ENCODE results near the gene LYZL4.

The LYZL4 gene

DNA sequence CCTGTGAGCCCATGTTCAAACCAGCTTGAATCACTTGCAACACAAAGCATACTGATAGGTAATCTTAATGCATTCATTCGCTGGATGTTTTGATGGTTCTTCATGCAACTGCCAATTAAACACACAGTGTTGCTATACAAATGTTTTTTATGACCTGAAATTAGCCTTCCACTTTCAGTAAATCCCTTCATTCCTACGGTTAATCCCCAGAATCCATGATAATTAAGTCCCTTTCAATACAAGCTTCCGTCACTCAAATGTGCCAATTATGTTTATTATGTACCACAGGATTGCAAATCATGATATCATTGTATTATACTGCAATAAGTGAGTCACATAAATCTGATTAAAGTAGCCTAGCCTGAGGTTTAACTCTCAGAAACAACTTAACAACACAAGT lies 14.5 kb upstream of the LYZL4 start:
- no peaks in the 10 kb centered on the region for H3K27me3 ChIP-seq (ENCODE audit: low read length)
- no peak overlapping the region for H2AFZ ChIP-seq (ENCODE audit: low read depth, low read length, severe bottlenecking)
- no peak overlapping the region for H3K4me2 ChIP-seq (ENCODE audit: low read depth, low read length, poor library complexity, severe bottlenecking)
- no peaks in the 10 kb centered on the region for H4K20me1 ChIP-seq (ENCODE audit: low read depth, low read length)
- no peaks in the 10 kb centered on the region for H3K9me3 ChIP-seq (ENCODE audit: insufficient read depth, low read length)
- no peak for TF ChIP-seq EZH2phosphoT487 (conservative IDR thresholded peaks at IDR 0.05; ENCODE audit: low read length)
- TF ChIP-seq, protein P1, sequence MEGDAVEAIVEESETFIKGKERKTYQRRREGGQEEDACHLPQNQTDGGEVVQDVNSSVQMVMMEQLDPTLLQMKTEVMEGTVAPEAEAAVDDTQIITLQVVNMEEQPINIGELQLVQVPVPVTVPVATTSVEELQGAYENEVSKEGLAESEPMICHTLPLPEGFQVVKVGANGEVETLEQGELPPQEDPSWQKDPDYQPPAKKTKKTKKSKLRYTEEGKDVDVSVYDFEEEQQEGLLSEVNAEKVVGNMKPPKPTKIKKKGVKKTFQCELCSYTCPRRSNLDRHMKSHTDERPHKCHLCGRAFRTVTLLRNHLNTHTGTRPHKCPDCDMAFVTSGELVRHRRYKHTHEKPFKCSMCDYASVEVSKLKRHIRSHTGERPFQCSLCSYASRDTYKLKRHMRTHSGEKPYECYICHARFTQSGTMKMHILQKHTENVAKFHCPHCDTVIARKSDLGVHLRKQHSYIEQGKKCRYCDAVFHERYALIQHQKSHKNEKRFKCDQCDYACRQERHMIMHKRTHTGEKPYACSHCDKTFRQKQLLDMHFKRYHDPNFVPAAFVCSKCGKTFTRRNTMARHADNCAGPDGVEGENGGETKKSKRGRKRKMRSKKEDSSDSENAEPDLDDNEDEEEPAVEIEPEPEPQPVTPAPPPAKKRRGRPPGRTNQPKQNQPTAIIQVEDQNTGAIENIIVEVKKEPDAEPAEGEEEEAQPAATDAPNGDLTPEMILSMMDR (IDR thresholded peaks at IDR 0.05; ENCODE audit: insufficient read depth, low read length, poor library complexity, severe bottlenecking) = no peak
- H3K79me2 ChIP-seq (ENCODE audit: insufficient read depth, low read length) = no peaks in the 10 kb centered on the region
- H3K9me2 ChIP-seq (replicated peaks; ENCODE audit: insufficient read depth, low read length) = no peaks in the 10 kb centered on the region
- H3K9ac ChIP-seq (ENCODE audit: low read length) = no peak overlapping the region
- H3K27ac ChIP-seq (ENCODE audit: low read depth, low read length) = no peak overlapping the region
- no peaks in the 10 kb centered on the region for H3F3A ChIP-seq (ENCODE audit: insufficient read depth)
- no peak overlapping the region for H3K4me3 ChIP-seq (ENCODE audit: insufficient read depth, low read length, poor library complexity, severe bottlenecking)
- no peaks in the 10 kb centered on the region for H3K36me3 ChIP-seq (ENCODE audit: low read length)

DNA sequence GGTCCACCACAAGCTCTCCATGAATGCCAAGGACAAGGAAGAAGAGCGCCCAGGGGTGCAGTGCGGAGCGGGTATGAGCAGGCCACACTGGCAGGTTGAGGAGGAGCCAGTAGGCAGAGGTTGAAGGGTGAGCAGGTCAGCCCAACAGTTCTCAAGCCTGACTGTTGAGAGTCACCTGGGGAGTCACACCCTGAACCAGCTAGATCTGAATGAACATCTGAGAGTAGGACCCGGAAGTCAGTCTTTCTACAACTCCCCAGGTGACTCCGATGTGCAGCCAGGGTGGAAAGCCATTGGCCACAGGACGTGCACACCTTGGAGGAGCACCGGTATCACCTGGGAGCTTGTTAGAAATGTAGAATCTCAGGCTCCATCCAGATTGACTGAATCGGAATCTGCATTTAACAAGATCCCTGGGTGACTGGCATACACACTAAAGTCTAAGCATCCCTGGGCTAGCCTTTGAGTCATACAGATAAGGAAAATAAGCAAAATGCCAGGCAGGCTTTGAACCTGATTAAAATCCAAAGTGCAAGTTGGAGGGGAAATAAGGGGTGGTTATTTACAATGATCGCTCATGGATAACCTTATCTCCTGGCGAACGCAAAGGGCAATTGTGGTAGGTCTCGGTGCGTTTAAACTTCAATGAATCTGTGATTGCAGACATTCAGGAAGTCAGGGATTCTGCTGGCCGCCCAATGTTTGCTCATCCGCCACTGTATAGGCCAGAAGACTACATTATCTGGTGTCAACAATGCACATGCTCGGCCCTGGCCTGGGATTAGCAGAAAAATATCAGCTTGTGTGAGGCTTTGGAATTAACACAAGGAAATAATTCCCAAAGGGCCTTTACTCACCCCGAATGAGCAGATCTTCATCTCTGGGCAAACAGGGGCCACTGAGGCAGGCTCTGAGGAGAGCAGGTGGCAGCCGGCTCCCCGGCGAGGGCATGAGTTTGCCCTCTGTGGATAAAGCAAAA lies 11.7 kb upstream of the LYZL4 start:
- Histone ChIP-seq H3F3A (ENCODE audit: insufficient read depth) (no peaks in the 10 kb centered on the region), H3K27me3 (ENCODE audit: low read length) (no peaks in the 10 kb centered on the region), H3K9ac (ENCODE audit: low read length) (no peak overlapping the region), H2AFZ (ENCODE audit: low read depth, low read length, severe bottlenecking) (no peak overlapping the region), H3K79me2 (ENCODE audit: insufficient read depth, low read length) (no peaks in the 10 kb centered on the region), H3K4me3 (ENCODE audit: insufficient read depth, low read length, poor library complexity, severe bottlenecking) (no peak overlapping the region), H3K27ac (ENCODE audit: low read depth, low read length) (no peak overlapping the region), H4K20me1 (ENCODE audit: low read depth, low read length) (no peaks in the 10 kb centered on the region), H3K4me2 (ENCODE audit: low read depth, low read length, poor library complexity, severe bottlenecking) (no peak overlapping the region), H3K9me2 (replicated peaks; ENCODE audit: insufficient read depth, low read length) (no peaks in the 10 kb centered on the region), H3K36me3 (ENCODE audit: low read length) (no peaks in the 10 kb centered on the region), H3K9me3 (ENCODE audit: insufficient read depth, low read length) (no peaks in the 10 kb centered on the region)
- no peak for TF ChIP-seq EZH2phosphoT487 (conservative IDR thresholded peaks at IDR 0.05; ENCODE audit: low read length)
- TF ChIP-seq, protein P1 (IDR thresholded peaks at IDR 0.05; ENCODE audit: insufficient read depth, low read length, poor library complexity, severe bottlenecking) = no peak

DNA sequence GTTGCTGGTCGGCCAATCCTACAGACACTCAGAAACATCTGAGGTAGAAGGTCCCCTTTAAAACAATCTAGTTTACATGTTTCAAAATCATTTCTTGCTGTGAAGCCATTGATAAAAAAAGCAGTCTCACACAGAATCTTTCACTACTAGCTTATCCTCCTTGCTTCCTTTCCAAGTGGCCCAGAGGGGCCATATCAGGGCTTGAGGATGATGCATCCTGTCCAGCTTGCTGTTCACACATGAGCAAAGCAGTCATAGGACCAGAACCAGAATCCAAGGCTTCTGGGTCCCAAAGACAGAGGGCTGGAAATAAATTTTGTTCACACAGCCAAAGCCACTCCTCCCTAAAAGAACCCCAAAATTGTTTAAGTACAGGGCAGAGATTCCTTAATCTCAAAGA lies 9.2 kb upstream of the LYZL4 start:
- Histone ChIP-seq H4K20me1 (ENCODE audit: low read depth, low read length) (no peaks in the 10 kb centered on the region), H3K9me3 (ENCODE audit: insufficient read depth, low read length) (no peaks in the 10 kb centered on the region), H2AFZ (ENCODE audit: low read depth, low read length, severe bottlenecking) (no peak overlapping the region), H3K4me2 (ENCODE audit: low read depth, low read length, poor library complexity, severe bottlenecking) (no peak overlapping the region), H3K36me3 (ENCODE audit: low read length) (no peaks in the 10 kb centered on the region), H3K9me2 (replicated peaks; ENCODE audit: insufficient read depth, low read length) (no peaks in the 10 kb centered on the region), H3K27me3 (ENCODE audit: low read length) (no peaks in the 10 kb centered on the region), H3K79me2 (ENCODE audit: insufficient read depth, low read length) (no peaks in the 10 kb centered on the region), H3K4me3 (ENCODE audit: insufficient read depth, low read length, poor library complexity, severe bottlenecking) (no peak overlapping the region), H3K9ac (ENCODE audit: low read length) (no peak overlapping the region), H3K27ac (ENCODE audit: low read depth, low read length) (no peak overlapping the region), H3F3A (ENCODE audit: insufficient read depth) (no peaks in the 10 kb centered on the region)
- TF ChIP-seq EZH2phosphoT487 (conservative IDR thresholded peaks at IDR 0.05; ENCODE audit: low read length) = no peak
- TF ChIP-seq, protein P1 (IDR thresholded peaks at IDR 0.05; ENCODE audit: insufficient read depth, low read length, poor library complexity, severe bottlenecking) = no peak

Measured in SU-DHL-6 (cell line).